Measurements from ENCODE around the gene SYAP1. TPM values are rescaled to one million over a fixed set of nuclear protein-coding genes. Genes with fewer than 3 reads are reported as not detected.

The SYAP1 gene
- total RNA-seq, 1 donor from 2014 or later = 16.8 TPM

- Mint-ChIP-seq H3K27me3 (no peaks in the 10 kb centered on the region), H3K4me3 (no peak overlapping the region)
Observed at GRCh38 chrX:16705370-16705769, 14.0 kb upstream of the SYAP1 start.

GRCh38 chrX:16708016-16708415 lies 11.4 kb upstream of the SYAP1 start:
- DNase-seq = no peak
- POLR2A ChIA-PET = no interaction called here
- H3K9me3 Mint-ChIP-seq = no peaks in the 10 kb centered on the region

More at GRCh38 chrX:16705370-16705769, 14.0 kb upstream of the SYAP1 start:
- H3K27ac Mint-ChIP-seq = peak overlapping the region; percentile 25
- H3K9me3 Mint-ChIP-seq = no peaks in the 10 kb centered on the region
- no peak for TF ChIP-seq CTCF (IDR thresholded peaks at IDR 0.05)
- ATAC-seq (ENCODE audit: low read depth) = no peak
- ChIA-PET POLR2A (no interaction called here), CTCF (no interaction called here)
- peaks cover 17% of the 10 kb centered on the region for H3K4me1 Mint-ChIP-seq
- DNase-seq = no peak
- intact Hi-C loops (cut with micrococcal nuclease) = no loop called here
- peaks cover 2% of the 10 kb centered on the region for H3K36me3 Mint-ChIP-seq (ENCODE audit: low read depth)

GRCh38 chrX:16711219-16711811 lies 8.1 kb upstream of the SYAP1 start:
- ATAC-seq (ENCODE audit: low read depth) (no peak), DNase-seq (no peak)
- Mint-ChIP-seq H3K36me3 (ENCODE audit: low read depth) (no peaks in the 10 kb centered on the region), H3K4me1 (peaks cover 25% of the 10 kb centered on the region), H3K27me3 (no peaks in the 10 kb centered on the region), H3K27ac (peak overlapping the region; percentile 80), H3K9me3 (no peaks in the 10 kb centered on the region), H3K4me3 (peak overlapping the region; percentile 82)
- intact Hi-C loops (cut with micrococcal nuclease) = loop anchor here (1.0 to 10.0 kb wide), 4 partner anchors 8 to 1837 kb away; partner anchors contain the start of genes FANCB, MOSPD2, PIGA and REPS2
- ChIA-PET POLR2A (no interaction called here), CTCF (no interaction called here)
- no peak for TF ChIP-seq CTCF (IDR thresholded peaks at IDR 0.05)

More at GRCh38 chrX:16708016-16708415, 11.4 kb upstream of the SYAP1 start:
- Mint-ChIP-seq H3K4me3 (no peak overlapping the region), H3K27me3 (no peaks in the 10 kb centered on the region), H3K4me1 (peaks cover 33% of the 10 kb centered on the region), H3K36me3 (ENCODE audit: low read depth) (no peaks in the 10 kb centered on the region), H3K27ac (no peak overlapping the region)
- intact Hi-C loops (cut with micrococcal nuclease) = no loop called here
- ATAC-seq (ENCODE audit: low read depth) = no peak
- CTCF ChIA-PET = no interaction called here
- no peak for TF ChIP-seq CTCF (IDR thresholded peaks at IDR 0.05)

- H3K36me3 Mint-ChIP-seq (ENCODE audit: low read depth) = no peaks in the 10 kb centered on the region
- no peaks in the 10 kb centered on the region for H3K27me3 Mint-ChIP-seq
- ChIA-PET CTCF (no interaction called here), POLR2A (interaction anchor here (0.7 kb wide), 2 partner anchors 174 to 1379 kb away, joined by 3 to 5 read pairs; no protein-coding TSS in a partner anchor)
- intact Hi-C loops (cut with micrococcal nuclease) = loop anchor here (1.0 to 10.0 kb wide), 4 partner anchors 7 to 1837 kb away; partner anchors contain the start of genes FANCB, MOSPD2, PIGA and REPS2
- ATAC-seq (ENCODE audit: low read depth) (peak; percentile 58), DNase-seq (peak; percentile 23)
- no peak for TF ChIP-seq CTCF (IDR thresholded peaks at IDR 0.05)
- H3K27ac Mint-ChIP-seq = peak overlapping the region; percentile 80
- peak overlapping the region; percentile 89 for H3K4me3 Mint-ChIP-seq
- H3K9me3 Mint-ChIP-seq = no peaks in the 10 kb centered on the region
- peaks cover 25% of the 10 kb centered on the region for H3K4me1 Mint-ChIP-seq
Observed at GRCh38 chrX:16711893-16712547, 7.4 kb upstream of the SYAP1 start.

- ChIA-PET POLR2A (interaction anchor here (0.7 kb wide), 2 partner anchors 173 to 1380 kb away, joined by 3 to 5 read pairs; no protein-coding TSS in a partner anchor), CTCF (no interaction called here)
- H3K4me1 Mint-ChIP-seq = peaks cover 25% of the 10 kb centered on the region
- no peaks in the 10 kb centered on the region for H3K9me3 Mint-ChIP-seq
- DNase-seq (no peak), ATAC-seq (ENCODE audit: low read depth) (peak; percentile 83)
- intact Hi-C loops (cut with micrococcal nuclease) = loop anchor here (10.0 kb wide), 3 partner anchors 232 to 1838 kb away; partner anchors contain the start of genes FANCB, MOSPD2, PIGA and REPS2
- no peaks in the 10 kb centered on the region for H3K36me3 Mint-ChIP-seq (ENCODE audit: low read depth)
- H3K27ac Mint-ChIP-seq = peak within 1 kb of the TSS; percentile 80
- H3K27me3 Mint-ChIP-seq = no peaks in the 10 kb centered on the region
- peak within 1 kb of the TSS; percentile 89 for H3K4me3 Mint-ChIP-seq
- TF ChIP-seq CTCF (IDR thresholded peaks at IDR 0.05) = no peak
Observed at GRCh38 chrX:16712548-16713155, 6.8 kb upstream of the SYAP1 start, which contains the start of gene CTPS2. TSS of gene CTPS2 (minus strand) at chrX:16712669. CDS start at chrX:16702902, 9,767 bp downstream.

Measured in activated B cell treated with CpG ODN at 0.5 μM for 24 hours (primary cell).